ENCODE measurements around the gene MAP3K9.

Gene MAP3K9

GRCh38 chr14:70785556-70785955 lies 23.8 kb downstream of the MAP3K9 start:
- DNase-seq (ENCODE audit: insufficient read length, low spot score) (no peak), FAIRE-seq (no peak)
- no peak for TF ChIP-seq POLR2A (IDR thresholded peaks at IDR 0.05; ENCODE audit: low read depth, low read length)

GRCh38 chr14:70784886-70785285 lies 24.4 kb downstream of the MAP3K9 start:
- no peak for TF ChIP-seq POLR2A (IDR thresholded peaks at IDR 0.05; ENCODE audit: low read depth, low read length)
- FAIRE-seq (no peak), DNase-seq (ENCODE audit: insufficient read length, low spot score) (no peak)

DNA sequence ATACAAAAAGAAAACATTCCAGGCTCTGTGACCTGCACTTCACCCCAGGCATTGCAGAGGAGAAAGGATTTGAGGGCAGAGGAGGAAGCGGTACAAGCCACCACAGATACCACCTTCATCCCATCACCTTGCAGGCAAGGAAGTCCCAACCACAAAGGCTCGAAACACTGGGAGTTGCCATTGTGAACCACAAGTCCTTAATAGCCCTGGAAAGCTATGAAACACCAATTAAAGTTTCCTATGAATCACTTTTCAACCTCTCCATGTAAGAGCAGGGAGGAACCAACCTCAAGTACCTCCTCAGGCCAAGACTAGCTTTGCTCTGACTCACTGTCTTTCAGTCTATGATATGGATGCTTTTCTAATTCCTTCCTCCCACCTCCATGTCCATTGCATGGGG lies 27.0 kb downstream of the MAP3K9 start:
- FAIRE-seq = peak; percentile 93
- no peak for TF ChIP-seq POLR2A (IDR thresholded peaks at IDR 0.05; ENCODE audit: low read depth, low read length)

GRCh38 chr14:70780396-70781075 lies 28.8 kb downstream of the MAP3K9 start:
- no peak for TF ChIP-seq POLR2A (IDR thresholded peaks at IDR 0.05; ENCODE audit: low read depth, low read length)
- no peak for DNase-seq (ENCODE audit: insufficient read length, low spot score)
- FAIRE-seq = no peak

More for the DNA sequence above, 27.0 kb downstream of the MAP3K9 start:
- peak; percentile 46 for DNase-seq (ENCODE audit: insufficient read length, low spot score)

GRCh38 chr14:70779667-70780066 lies 29.6 kb downstream of the MAP3K9 start:
- FAIRE-seq = no peak
- no peak for DNase-seq (ENCODE audit: insufficient read length, low spot score)
- TF ChIP-seq POLR2A (IDR thresholded peaks at IDR 0.05; ENCODE audit: low read depth, low read length) = no peak

DNA sequence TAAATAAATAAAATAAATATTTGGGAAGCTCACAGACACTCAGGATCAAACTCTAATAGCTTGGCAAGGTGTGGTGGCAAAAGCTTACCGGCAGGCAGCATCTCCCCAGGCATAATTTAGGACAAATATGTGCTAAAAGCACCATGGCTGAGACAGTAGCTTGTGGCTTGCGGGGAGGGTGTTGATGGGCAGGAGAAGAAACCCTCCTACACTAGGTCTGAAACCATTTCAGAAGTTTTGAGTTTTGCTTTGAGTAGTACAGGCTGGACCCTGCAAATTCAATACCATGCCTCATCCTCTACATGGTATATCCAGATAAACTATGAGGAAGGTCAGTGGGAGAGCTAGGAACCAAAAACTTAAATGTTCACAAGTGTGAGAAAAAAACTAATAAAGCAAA lies 33.1 kb downstream of the MAP3K9 start:
- TF ChIP-seq POLR2A (IDR thresholded peaks at IDR 0.05; ENCODE audit: low read depth, low read length) = no peak
- FAIRE-seq = no peak
- no peak for DNase-seq (ENCODE audit: insufficient read length, low spot score)

GRCh38 chr14:70773182-70773862 lies 36.0 kb downstream of the MAP3K9 start:
- no peak for TF ChIP-seq POLR2A (IDR thresholded peaks at IDR 0.05; ENCODE audit: low read depth, low read length)
- no peak for DNase-seq (ENCODE audit: insufficient read length, low spot score)
- FAIRE-seq = no peak

- DNase-seq (ENCODE audit: insufficient read length, low spot score) = no peak
- FAIRE-seq = no peak
- no peak for TF ChIP-seq POLR2A (IDR thresholded peaks at IDR 0.05; ENCODE audit: low read depth, low read length)
Measured at GRCh38 chr14:70771781-70772212, 37.5 kb downstream of the MAP3K9 start.

- DNase-seq (ENCODE audit: insufficient read length, low spot score) = no peak
- TF ChIP-seq POLR2A (IDR thresholded peaks at IDR 0.05; ENCODE audit: low read depth, low read length) = no peak
- no peak for FAIRE-seq
Measured at GRCh38 chr14:70770490-70770889, 38.8 kb downstream of the MAP3K9 start.

- DNase-seq (ENCODE audit: insufficient read length, low spot score) (no peak), FAIRE-seq (no peak)
- TF ChIP-seq POLR2A (IDR thresholded peaks at IDR 0.05; ENCODE audit: low read depth, low read length) = no peak
Measured at GRCh38 chr14:70759398-70759797, 49.9 kb downstream of the MAP3K9 start.

DNA sequence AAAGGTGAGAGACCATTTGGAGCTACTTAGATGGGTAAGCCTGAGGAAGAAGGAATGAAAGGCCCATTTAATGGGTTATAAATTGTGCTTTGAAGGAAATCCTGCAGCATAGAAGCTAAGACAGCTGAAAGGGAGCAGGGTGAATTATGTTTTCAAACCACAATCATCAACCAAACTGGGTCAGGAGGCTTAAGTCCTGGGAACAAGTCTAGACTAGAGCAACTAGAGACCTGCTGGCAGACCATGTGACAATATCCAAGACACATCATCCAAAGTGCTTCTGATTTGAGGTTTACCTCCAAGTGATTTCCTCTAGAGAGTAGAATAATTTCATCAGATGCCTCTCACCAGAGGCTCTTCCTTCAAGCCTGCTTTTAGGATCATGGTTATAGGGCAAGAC lies 53.7 kb downstream of the MAP3K9 start:
- FAIRE-seq = peak; percentile 77
- DNase-seq (ENCODE audit: insufficient read length, low spot score) = no peak
- TF ChIP-seq POLR2A (IDR thresholded peaks at IDR 0.05; ENCODE audit: low read depth, low read length) = no peak

DNA sequence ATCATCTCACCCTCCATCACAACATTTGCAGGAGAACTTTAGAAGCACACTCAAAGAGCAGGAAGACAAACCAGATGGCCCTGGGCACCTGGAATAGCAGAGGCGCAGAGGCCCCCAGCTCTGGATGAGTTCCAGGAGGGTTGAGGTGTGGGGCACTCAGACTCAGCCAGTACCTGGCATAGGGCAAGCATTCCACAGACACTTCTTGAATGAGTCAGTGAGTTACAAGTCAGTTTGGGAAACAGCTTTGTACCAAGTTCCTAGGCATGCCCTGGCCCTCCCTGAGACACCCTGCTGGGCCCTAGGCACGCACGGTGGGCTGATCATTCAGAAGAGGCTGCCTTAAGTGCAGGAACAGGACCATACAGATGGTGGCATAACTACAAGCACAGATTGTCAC lies 54.3 kb downstream of the MAP3K9 start:
- DNase-seq (ENCODE audit: insufficient read length, low spot score) (peak; percentile 36), FAIRE-seq (peak; percentile 98)
- TF ChIP-seq POLR2A (IDR thresholded peaks at IDR 0.05; ENCODE audit: low read depth, low read length) = no peak

- no peak for FAIRE-seq
- no peak for TF ChIP-seq POLR2A (IDR thresholded peaks at IDR 0.05; ENCODE audit: low read depth, low read length)
Measured at GRCh38 chr14:70753518-70753953, 55.8 kb downstream of the MAP3K9 start.

GRCh38 chr14:70748422-70748821 lies 60.9 kb downstream of the MAP3K9 start:
- no peak for TF ChIP-seq POLR2A (IDR thresholded peaks at IDR 0.05; ENCODE audit: low read depth, low read length)
- no peak for DNase-seq (ENCODE audit: insufficient read length, low spot score)
- FAIRE-seq = no peak

More at GRCh38 chr14:70753518-70753953, 55.8 kb downstream of the MAP3K9 start:
- no peak for DNase-seq (ENCODE audit: insufficient read length, low spot score)

DNA sequence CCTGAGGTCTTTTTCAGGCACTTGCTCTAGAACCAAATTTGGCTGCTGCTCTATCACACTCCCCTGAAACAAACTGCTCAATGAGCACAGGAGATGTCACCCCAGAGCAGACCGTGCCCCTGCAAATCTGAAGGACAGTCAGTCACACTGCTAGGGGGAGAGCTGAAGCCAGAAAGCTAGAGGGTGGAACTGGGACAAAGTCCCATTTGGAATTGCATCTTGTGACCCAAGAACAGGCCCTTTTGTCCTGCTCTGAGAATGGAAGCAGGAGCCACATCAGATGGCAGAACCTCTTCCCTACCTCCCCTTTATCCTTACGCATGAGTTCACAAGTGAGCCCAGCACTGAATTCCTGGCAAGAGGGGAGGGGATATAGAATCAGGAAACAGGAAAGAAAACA lies 64.7 kb downstream of the MAP3K9 start:
- TF ChIP-seq POLR2A (IDR thresholded peaks at IDR 0.05; ENCODE audit: low read depth, low read length) = no peak
- no peak for DNase-seq (ENCODE audit: insufficient read length, low spot score)
- no peak for FAIRE-seq

Data from H54 (cell line).